H9 (cell line): ENCODE measurements around the gene RBM38. TPM values are rescaled to one million over a fixed set of nuclear protein-coding genes. Genes with fewer than 3 reads are reported as not detected.

Source experiments
- DNase-seq: peaks from one replicate; pipeline ENCODE4 v3.0.0-alpha.2; 2017
- H2AFZ ChIP-seq: one replicate; pipeline ENCODE4 v1.6.1; 2013; ENCODE audit warnings: mild to moderate bottlenecking, low read length, control low read depth, moderate library complexity
- H2AK5ac ChIP-seq: 2 replicates; pipeline ENCODE4 v1.6.1; 2013; ENCODE audit warnings: low read length, control low read depth, mixed read lengths; ENCODE audit not compliant: insufficient read length
- H2BK120ac ChIP-seq: one replicate; pipeline ENCODE4 v1.6.1; 2013; ENCODE audit warnings: low read depth, mild to moderate bottlenecking, low read length, control low read depth, inconsistent platforms; ENCODE audit not compliant: poor library complexity, severe bottlenecking
- H2BK12ac ChIP-seq: 2 replicates; pipeline ENCODE4 v1.6.1; 2013; ENCODE audit warnings: low read length, control low read depth, mixed read lengths, low read depth; ENCODE audit not compliant: insufficient read length
- H2BK15ac ChIP-seq: 2 replicates; pipeline ENCODE4 v1.6.1; 2013; ENCODE audit warnings: low read depth, low read length, control low read depth
- H2BK20ac ChIP-seq: one replicate; pipeline ENCODE4 v1.6.1; 2013; ENCODE audit warnings: low read depth, mild to moderate bottlenecking, low read length, control low read depth, inconsistent platforms; ENCODE audit not compliant: poor library complexity, severe bottlenecking
- H2BK5ac ChIP-seq: 2 replicates; pipeline ENCODE4 v1.6.1; 2013; ENCODE audit warnings: low read length, control low read depth, mixed read lengths; ENCODE audit not compliant: insufficient read length
- H3K14ac ChIP-seq: 2 replicates; pipeline ENCODE4 v1.6.1; 2013; ENCODE audit warnings: low read length, control low read depth; ENCODE audit not compliant: insufficient read depth
- H3K18ac ChIP-seq: 2 replicates; pipeline ENCODE4 v1.6.1; 2013; ENCODE audit warnings: low read depth, mild to moderate bottlenecking, mixed read lengths, low read length, control low read depth; ENCODE audit not compliant: insufficient read length
- H3K23ac ChIP-seq: 2 replicates; pipeline ENCODE4 v1.6.1; 2013; ENCODE audit warnings: low read length, control low read depth, mixed read lengths, low read depth; ENCODE audit not compliant: insufficient read length
- H3K23me2 ChIP-seq: 2 replicates; pipeline ENCODE4 v1.6.1; 2013; ENCODE audit warnings: low read depth, mild to moderate bottlenecking, mixed read lengths, low read length, control low read depth; ENCODE audit not compliant: insufficient read length, poor library complexity, severe bottlenecking
- H3K27ac ChIP-seq: 2 replicates; pipeline ENCODE4 v1.5.1; 2013; ENCODE audit warnings: low read length, control low read depth, mixed read lengths, low read depth; ENCODE audit not compliant: insufficient read length
- H3K27me3 ChIP-seq: 2 replicates; pipeline ENCODE4 v1.6.1; 2013; ENCODE audit warnings: low read length, control low read depth, inconsistent platforms; ENCODE audit not compliant: insufficient read depth
- H3K4ac ChIP-seq: 2 replicates; pipeline ENCODE4 v1.6.1; 2013; ENCODE audit warnings: low read depth, mild to moderate bottlenecking, control low read depth, inconsistent platforms, low read length, moderate library complexity
- H3K4me1 ChIP-seq: 2 replicates; pipeline ENCODE4 v1.6.1; 2013; ENCODE audit warnings: low read length, control low read depth, inconsistent platforms; ENCODE audit not compliant: insufficient read depth
- H3K4me2 ChIP-seq: 2 replicates; pipeline ENCODE4 v1.6.1; 2013; ENCODE audit warnings: low read length, control low read depth, mixed read lengths; ENCODE audit not compliant: insufficient read length, insufficient read depth
- H3K56ac ChIP-seq: 2 replicates; pipeline ENCODE4 v1.6.1; 2013; ENCODE audit warnings: low read depth, mild to moderate bottlenecking, mixed read lengths, low read length, control low read depth; ENCODE audit not compliant: insufficient read length
- H3K79me1 ChIP-seq: 2 replicates; pipeline ENCODE4 v1.6.1; 2013; ENCODE audit warnings: low read depth, mild to moderate bottlenecking, moderate library complexity, low read length, control low read depth, inconsistent platforms; ENCODE audit not compliant: insufficient read depth, poor library complexity, severe bottlenecking
- H3K79me2 ChIP-seq: 2 replicates; pipeline ENCODE4 v1.6.1; 2013; ENCODE audit warnings: low read length, control low read depth, inconsistent platforms; ENCODE audit not compliant: insufficient read depth
- H3K9ac ChIP-seq: 2 replicates; pipeline ENCODE4 v1.6.1; 2013; ENCODE audit warnings: low read length, control low read depth, mixed read lengths; ENCODE audit not compliant: insufficient read length; ENCODE audit errors: extremely low read depth
- H3K9me3 ChIP-seq: one replicate; pipeline ENCODE4 v1.6.1; 2013; ENCODE audit warnings: low read depth, low read length, inconsistent platforms; ENCODE audit not compliant: control insufficient read depth
- H3T11ph ChIP-seq: one replicate; pipeline ENCODE4 v1.6.1; 2013; ENCODE audit warnings: mild to moderate bottlenecking, low read length, control low read depth, inconsistent platforms
- H4K20me1 ChIP-seq: one replicate; pipeline ENCODE4 v1.6.1; 2013; ENCODE audit not compliant: control insufficient read depth, insufficient read length, insufficient read depth
- H4K5ac ChIP-seq: 2 replicates; pipeline ENCODE4 v1.6.1; 2013; ENCODE audit warnings: low read depth, mild to moderate bottlenecking, mixed read lengths, low read length, control low read depth; ENCODE audit not compliant: insufficient read length
- H4K8ac ChIP-seq: replicated peaks from 2 replicates; pipeline ENCODE4 v1.6.1; 2013; ENCODE audit warnings: low read length, control low read depth, mixed read lengths, low read depth; ENCODE audit not compliant: insufficient read length
- H4K91ac ChIP-seq: 2 replicates; pipeline ENCODE4 v1.6.1; 2013; ENCODE audit warnings: low read depth, mild to moderate bottlenecking, moderate library complexity, mixed read lengths, low read length, control low read depth; ENCODE audit not compliant: insufficient read length
- H3K27ac Mint-ChIP-seq, 3 experiments: 2 replicates in 2 of 3; 3 replicates in 1 of 3; pipeline ENCODE4 v1.8.0; 2020 to 2021; ENCODE audit warnings: mixed read lengths in 3 of 3, mild to moderate bottlenecking in 1 of 3, moderate library complexity in 1 of 3
- H3K27me3 Mint-ChIP-seq: 2 replicates; pipeline ENCODE4 v1.8.0; 2021; ENCODE audit warnings: low read depth, mild to moderate bottlenecking, moderate library complexity, mixed read lengths
- H3K36me3 Mint-ChIP-seq, 3 experiments: 2 replicates in 2 of 3; 3 replicates in 1 of 3; pipeline ENCODE4 v1.8.0; 2020 to 2021; ENCODE audit warnings: low read depth in 3 of 3, mixed read lengths in 3 of 3; ENCODE audit not compliant: insufficient read depth in 1 of 3
- H3K4me1 Mint-ChIP-seq, 2 experiments: 2 replicates each; pipeline ENCODE4 v1.8.0; 2020; ENCODE audit warnings: mixed read lengths in 2 of 2
- H3K4me3 Mint-ChIP-seq, 2 experiments: 2 replicates in 1 of 2; 3 replicates in 1 of 2; pipeline ENCODE4 v1.8.0; 2020 to 2021; ENCODE audit warnings: mild to moderate bottlenecking in 2 of 2, mixed read lengths in 2 of 2, moderate library complexity in 1 of 2
- H3K9me3 Mint-ChIP-seq, 2 experiments: 2 replicates in 1 of 2; 3 replicates in 1 of 2; pipeline ENCODE4 v1.8.0; 2020; ENCODE audit warnings: mild to moderate bottlenecking in 2 of 2, mixed read lengths in 2 of 2, moderate library complexity in 1 of 2
- CTCF ChIP-seq: fragments of 200-600 bp; sonication (generic); conservative IDR thresholded peaks from 3 replicates; pipeline ENCODE4 v1.8.0; 2021; ENCODE audit warnings: antibody characterized with exemption, mild to moderate bottlenecking
- WGBS: extraction: QIAGEN DNeasy Blood & Tissue Kit; methylation state at CpG from one replicate; pipeline ENCODE4 v1.1.7; 2013; ENCODE audit warnings: missing lambda C conversion rate, low lambda C conversion rate, mixed read lengths; ENCODE audit not compliant: insufficient read length; ENCODE audit errors: extremely low coverage; 5-methylcytosine and 5-hydroxymethylcytosine counted together
- total RNA-seq: library from RNA; stranded (reverse); gene quantifications from 2 replicates; pipeline ENCODE4 v1.2.1, GENCODE V29; 2021

The RBM38 gene
- total RNA-seq, 1 experiment from 2014 or later = 66.8 TPM

DNA sequence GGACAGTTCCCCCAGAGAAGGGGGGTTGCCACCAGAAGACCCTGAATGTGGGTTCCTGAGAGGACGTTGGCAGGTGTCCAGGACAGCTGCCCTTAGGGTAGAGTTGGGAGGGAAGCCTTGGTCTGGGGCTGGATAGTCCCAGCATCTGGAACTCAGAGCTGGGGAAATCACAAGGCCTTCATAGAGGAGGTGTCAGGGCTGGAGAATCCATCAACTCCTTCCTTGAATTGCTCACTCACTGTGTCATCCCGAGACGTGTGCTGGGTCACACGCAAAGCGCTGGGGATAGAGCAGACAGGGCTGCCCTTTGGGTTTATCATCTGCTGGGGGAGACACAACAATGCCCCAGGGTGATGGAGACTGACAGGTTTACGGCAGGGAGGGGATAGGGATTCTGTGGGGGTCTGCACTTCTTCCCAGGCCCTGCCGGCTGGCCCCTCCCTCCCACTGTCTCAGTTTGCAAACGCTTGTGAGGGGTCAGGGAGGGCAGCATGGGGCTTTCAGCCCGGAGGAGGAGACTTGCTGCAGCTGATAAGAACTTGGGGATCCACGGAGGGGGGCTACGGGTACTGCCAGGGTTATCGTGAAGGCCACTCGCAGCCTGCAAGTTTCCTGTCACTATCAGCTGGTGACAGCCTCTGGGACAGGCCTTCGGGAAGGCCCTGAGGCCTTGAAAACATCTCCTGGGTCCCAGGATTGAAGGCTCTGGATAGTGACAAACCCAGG, 18.6 kb downstream of the RBM38 start:
- Histone ChIP-seq H2AFZ (no peak overlapping the region), H3K79me2 (no peaks in the 10 kb centered on the region), H4K5ac (no peak overlapping the region), H3K18ac (no peak overlapping the region), H2BK20ac (no peak overlapping the region), H3K14ac (no peak overlapping the region), H4K8ac (no peak overlapping the region), H2BK15ac (no peak overlapping the region), H3K4me2 (no peak overlapping the region), H3K9me3 (no peaks in the 10 kb centered on the region), H3T11ph (no peak overlapping the region), H4K20me1 (no peaks in the 10 kb centered on the region), H4K91ac (no peak overlapping the region), H3K23me2 (no peaks in the 10 kb centered on the region), H3K27me3 (no peaks in the 10 kb centered on the region), H2AK5ac (no peak overlapping the region), H3K4me1 (no peaks in the 10 kb centered on the region), H3K56ac (no peak overlapping the region), H2BK12ac (no peak overlapping the region), H2BK5ac (no peak overlapping the region), H3K9ac (no peak overlapping the region), H2BK120ac (no peak overlapping the region), H3K23ac (no peak overlapping the region), H3K4ac (no peak overlapping the region), H3K27ac (no peak overlapping the region), H3K79me1 (no peaks in the 10 kb centered on the region)
- WGBS = no CpG with 5 or more reads among the region's 14 CpGs
- Mint-ChIP-seq H3K4me1 (peaks cover 3 to 8% of the 10 kb centered on the region in 2 experiments; a peak in 1 of 4 replicates), H3K9me3 (no peaks in the 10 kb centered on the region), H3K36me3 (peaks cover 12 to 30% (median 27%) of the 10 kb centered on the region in 3 experiments), H3K27me3 (peaks cover 2% of the 10 kb centered on the region), H3K4me3 (no peak overlapping the region), H3K27ac (peak overlapping the region; percentile 73 to 93 (median 86); a peak in 5 of 7 replicates)
- no peak for DNase-seq
- no peak for TF ChIP-seq CTCF
